Measurements from ENCODE around the gene SPOCD1. TPM values are rescaled to one million over a fixed set of nuclear protein-coding genes. Genes with fewer than 3 reads are reported as not detected.

Gene SPOCD1
- total RNA-seq, 4 donors from 2014 or later: 0.22 to 1.6 (median 0.96) TPM; not detected in 1

GRCh38 chr1:31809698-31810097 lies 6.1 kb downstream of the SPOCD1 start:
- H3K9me3 ChIP-seq: no peaks in the 10 kb centered on the region
- no peaks in the 10 kb centered on the region for H3K36me3 ChIP-seq
- TF ChIP-seq CTCF (IDR thresholded peaks at IDR 0.05) (no peak), POLR2A (IDR thresholded peaks at IDR 0.05) (no peak)
- no peak for DNase-seq
- no peak overlapping the region for H3K27ac ChIP-seq
- H3K4me3 ChIP-seq (replicated peaks in 1 of 3): no peak overlapping the region
- no peaks in the 10 kb centered on the region for H3K4me1 ChIP-seq
- WGBS, 2 donors: 54 to 63% methylated on average over 4 of the region's 4 CpGs
- intact Hi-C loops (cut with DNase I): no loop called here
- H3K27me3 ChIP-seq: no peaks in the 10 kb centered on the region

- Histone ChIP-seq H3K4me3 (replicated peaks in 1 of 3) (no peak overlapping the region), H3K9me3 (no peaks in the 10 kb centered on the region), H3K27me3 (no peaks in the 10 kb centered on the region), H3K36me3 (no peaks in the 10 kb centered on the region), H3K27ac (no peak overlapping the region), H3K4me1 (no peaks in the 10 kb centered on the region)
- intact Hi-C loops (cut with DNase I): no loop called here
- no peak for TF ChIP-seq POLR2A (IDR thresholded peaks at IDR 0.05)
- TF ChIP-seq CTCF (IDR thresholded peaks at IDR 0.05): no peak
- no peak for DNase-seq
- WGBS, 2 donors: 86 to 89% methylated on average over 4 of the region's 4 CpGs
Measured at GRCh38 chr1:31807273-31808048, 8.4 kb downstream of the SPOCD1 start.

GRCh38 chr1:31805318-31805717 lies 10.5 kb downstream of the SPOCD1 start:
- H3K9me3 ChIP-seq: no peaks in the 10 kb centered on the region
- intact Hi-C loops (cut with DNase I): no loop called here
- DNase-seq: no peak

GRCh38 chr1:31804098-31804497 lies 11.7 kb downstream of the SPOCD1 start:
- 85 to 90% methylated on average over 1 of the region's 1 CpG for WGBS, 2 donors
- Histone ChIP-seq H3K9me3 (no peaks in the 10 kb centered on the region), H3K36me3 (no peaks in the 10 kb centered on the region), H3K27me3 (no peaks in the 10 kb centered on the region), H3K4me3 (replicated peaks in 1 of 3) (no peak overlapping the region), H3K27ac (no peak overlapping the region), H3K4me1 (no peaks in the 10 kb centered on the region)
- TF ChIP-seq CTCF (IDR thresholded peaks at IDR 0.05): no peak
- TF ChIP-seq POLR2A (IDR thresholded peaks at IDR 0.05): no peak
- intact Hi-C loops (cut with DNase I): no loop called here
- DNase-seq: no peak

More at GRCh38 chr1:31805318-31805717, 10.5 kb downstream of the SPOCD1 start:
- no peak for TF ChIP-seq CTCF (IDR thresholded peaks at IDR 0.05)
- no peak for TF ChIP-seq POLR2A (IDR thresholded peaks at IDR 0.05)
- Histone ChIP-seq H3K36me3 (no peaks in the 10 kb centered on the region), H3K27ac (no peak overlapping the region), H3K4me1 (no peaks in the 10 kb centered on the region), H3K27me3 (no peaks in the 10 kb centered on the region), H3K4me3 (replicated peaks in 1 of 3) (no peak overlapping the region)
- WGBS, 2 donors: 81 to 90% methylated on average over 6 of the region's 6 CpGs

- no peak overlapping the region for H3K27ac ChIP-seq
- WGBS, 2 donors: 95% methylated on average over 2 of the region's 2 CpGs
- intact Hi-C loops (cut with DNase I): no loop called here
Measured at GRCh38 chr1:31803610-31804009, 12.2 kb downstream of the SPOCD1 start.

More at GRCh38 chr1:31803610-31804009, 12.2 kb downstream of the SPOCD1 start:
- Histone ChIP-seq H3K4me1 (no peaks in the 10 kb centered on the region), H3K36me3 (no peaks in the 10 kb centered on the region), H3K27me3 (no peaks in the 10 kb centered on the region), H3K4me3 (replicated peaks in 1 of 3) (no peak overlapping the region), H3K9me3 (no peaks in the 10 kb centered on the region)
- no peak for DNase-seq
- no peak for TF ChIP-seq CTCF (IDR thresholded peaks at IDR 0.05)
- TF ChIP-seq POLR2A (IDR thresholded peaks at IDR 0.05): no peak
